Mucosa of gallbladder (tissue), 1 donor: ENCODE data around the gene NUP93. TPM values are rescaled to one million over a fixed set of nuclear protein-coding genes. Genes with fewer than 3 reads are reported as not detected.

Source experiments
- DNase-seq: peaks from one replicate; pipeline ENCODE4 v3.0.0-alpha.2; 2020; ENCODE audit warnings: low spot score
- total RNA-seq: library from RNA; stranded (reverse); gene quantifications from one replicate; pipeline ENCODE4 v1.2.1, GENCODE V29; 2021
- donor health status: DM: no; HTN: no; CAD: no.

Gene NUP93
- total RNA-seq, 1 donor from 2014 or later: 26.4 TPM

GRCh38 chr16:56743840-56744239 lies 13.9 kb downstream of the NUP93 start:
- no peak for DNase-seq

GRCh38 chr16:56744996-56745640 lies 15.2 kb downstream of the NUP93 start:
- DNase-seq: no peak

- no peak for DNase-seq
Observed at GRCh38 chr16:56747486-56748045, 17.6 kb downstream of the NUP93 start.

- DNase-seq: no peak
Observed at GRCh38 chr16:56748191-56748590, 18.3 kb downstream of the NUP93 start.

- no peak for DNase-seq
Observed at GRCh38 chr16:56748826-56749225, 18.9 kb downstream of the NUP93 start.

GRCh38 chr16:56749672-56750491 lies 20.0 kb downstream of the NUP93 start:
- no peak for DNase-seq

GRCh38 chr16:56753410-56753809 lies 23.5 kb downstream of the NUP93 start:
- no peak for DNase-seq

GRCh38 chr16:56755038-56755437 lies 25.1 kb downstream of the NUP93 start:
- no peak for DNase-seq

- DNase-seq: no peak
Observed at GRCh38 chr16:56758432-56758831, 28.5 kb downstream of the NUP93 start.

- no peak for DNase-seq
Observed at GRCh38 chr16:56758930-56759329, 29.0 kb downstream of the NUP93 start.

- no peak for DNase-seq
Observed at GRCh38 chr16:56763291-56763916, 33.5 kb downstream of the NUP93 start.

- no peak for DNase-seq
Observed at GRCh38 chr16:56764835-56765234, 34.9 kb downstream of the NUP93 start.

GRCh38 chr16:56765949-56766348 lies 36.0 kb downstream of the NUP93 start:
- no peak for DNase-seq

GRCh38 chr16:56767024-56767423 lies 37.1 kb downstream of the NUP93 start:
- no peak for DNase-seq

GRCh38 chr16:56769677-56770076 lies 39.7 kb downstream of the NUP93 start:
- DNase-seq: no peak

- no peak for DNase-seq
Observed at GRCh38 chr16:56771558-56772279, 41.8 kb downstream of the NUP93 start.

GRCh38 chr16:56773532-56773931 lies 43.6 kb downstream of the NUP93 start:
- no peak for DNase-seq

GRCh38 chr16:56774016-56774680 lies 44.2 kb downstream of the NUP93 start:
- DNase-seq: no peak

GRCh38 chr16:56775162-56775561 lies 45.2 kb downstream of the NUP93 start:
- DNase-seq: no peak

GRCh38 chr16:56776562-56776961 lies 46.6 kb downstream of the NUP93 start:
- peak; percentile 18 for DNase-seq

GRCh38 chr16:56777001-56777400 lies 47.1 kb downstream of the NUP93 start:
- no peak for DNase-seq
